Skin of body (tissue), 2 donors: ENCODE data around the gene SIPA1L3. TPM values are rescaled to one million over a fixed set of nuclear protein-coding genes. Genes with fewer than 3 reads are reported as not detected.
"Not testable (repeated sequence)": the region's sequence is repeated elsewhere in the genome, so short reads cannot be mapped to it uniquely, and the experiment has no call there.

Experiments used
- DNase-seq: peaks from one replicate; lab custom pipeline; 2025; lab: John Stamatoyannopoulos, UW
- total RNA-seq: library from RNA; depleted of rRNA; stranded (reverse); fragments of >200 nt; gene quantifications from one replicate; pipeline ENCODE4 v1.2.3, GENCODE V29; 2014

Gene SIPA1L3
- total RNA-seq, 1 donor from 2014 or later, result 20.3 TPM

DNA sequence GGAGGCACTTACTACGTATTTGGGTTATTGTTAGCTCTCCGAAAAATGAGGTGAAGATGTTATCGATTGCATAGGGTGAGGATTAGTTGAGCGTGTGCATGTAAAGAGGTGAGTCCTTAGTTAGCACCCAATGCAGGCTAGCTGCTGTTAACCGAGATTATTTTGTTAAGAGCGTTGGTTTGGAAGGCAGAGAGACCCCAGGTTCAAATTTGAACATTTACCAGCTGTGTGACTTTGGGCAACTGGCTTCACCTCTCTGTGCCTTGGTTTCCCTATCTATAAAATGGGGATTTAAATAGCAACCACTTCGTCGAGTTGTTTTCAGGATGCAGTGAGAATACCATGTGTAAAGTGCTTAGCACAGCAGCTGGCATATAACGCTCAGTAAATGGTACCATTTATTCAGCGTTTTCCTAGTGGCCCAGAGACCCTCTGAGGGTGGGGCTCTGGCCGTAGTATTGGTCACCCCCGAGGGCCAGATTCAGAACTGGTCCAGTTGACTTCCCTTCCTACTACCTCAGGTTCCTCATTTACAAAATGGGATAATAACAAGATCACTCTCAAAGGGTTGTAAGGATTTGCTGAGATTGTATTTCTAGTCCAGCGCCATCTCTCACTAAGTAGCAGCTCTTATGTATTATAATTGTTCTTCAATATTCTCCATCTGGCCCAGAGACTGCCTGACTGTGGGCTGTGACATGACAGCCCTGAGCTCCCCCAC is 887 bp downstream of the SIPA1L3 start:
- DNase-seq, result no peak

- DNase-seq, result no peak
These were observed 2.7 kb downstream of the SIPA1L3 start for GRCh38 chr19:37909661-37910199.

DNA sequence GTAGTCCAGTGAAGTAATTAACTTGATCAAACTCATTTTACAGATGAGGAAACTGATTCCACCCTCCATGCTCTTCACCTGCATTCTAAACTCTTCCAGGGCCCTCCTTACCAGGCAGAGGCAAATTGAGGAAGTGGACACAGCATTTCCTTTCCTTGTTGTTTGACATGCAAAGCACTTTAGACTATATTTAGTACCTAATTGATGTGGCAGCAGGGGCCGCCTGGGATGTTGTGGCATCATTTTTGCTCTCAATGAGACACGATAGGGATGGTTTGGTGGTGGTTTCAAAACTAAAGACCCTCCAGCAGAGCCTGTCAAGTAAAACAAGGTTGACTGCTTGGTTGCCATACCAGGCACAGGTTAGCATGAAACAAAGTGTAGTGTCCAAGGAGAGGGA is 7.9 kb downstream of the SIPA1L3 start:
- no peak for DNase-seq

GRCh38 chr19:37920591-37921450 is 13.8 kb downstream of the SIPA1L3 start:
- DNase-seq, result no peak

DNA sequence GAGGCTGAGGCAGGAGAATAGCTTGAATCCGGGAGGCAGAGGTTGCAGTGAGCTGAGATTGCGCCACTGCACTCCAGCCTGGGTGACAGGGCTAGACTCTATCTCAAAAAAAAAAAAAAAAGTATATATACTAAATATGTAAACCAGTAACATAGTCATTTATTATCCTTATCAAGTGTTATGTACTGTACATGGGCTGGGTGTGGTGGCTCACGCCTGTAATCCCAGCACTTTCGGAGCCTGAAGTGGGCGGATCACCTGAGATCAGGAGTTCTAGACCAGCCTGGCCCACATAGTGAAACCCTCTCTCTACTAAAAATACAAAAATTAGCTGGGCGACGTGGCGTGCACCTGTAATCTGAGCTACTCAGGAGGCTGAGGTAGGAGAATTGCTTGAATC is 17.6 kb downstream of the SIPA1L3 start:
- not testable (repeated sequence) for DNase-seq

DNA sequence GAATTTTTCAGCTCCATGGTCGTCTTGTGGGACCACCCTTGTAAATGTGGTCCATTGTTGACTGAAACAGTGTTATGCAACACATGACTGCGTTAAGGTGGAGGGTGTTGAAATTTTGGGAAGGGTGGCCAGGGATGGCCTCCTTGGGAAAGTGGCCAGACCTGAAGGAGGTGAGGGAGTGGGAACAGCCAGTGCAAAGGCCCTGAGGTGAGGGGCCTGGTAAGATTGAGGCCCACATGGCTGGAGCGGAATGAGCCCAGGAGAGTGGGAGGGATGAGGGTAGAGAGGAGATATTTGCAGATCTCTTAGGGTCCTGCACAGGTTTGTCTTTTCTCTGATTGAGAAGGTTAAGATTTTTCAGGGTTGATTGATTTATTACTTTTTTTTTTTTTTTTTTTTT is 18.2 kb downstream of the SIPA1L3 start:
- DNase-seq, result no peak

GRCh38 chr19:37926255-37926654 is 19.2 kb downstream of the SIPA1L3 start:
- DNase-seq, result no peak

DNA sequence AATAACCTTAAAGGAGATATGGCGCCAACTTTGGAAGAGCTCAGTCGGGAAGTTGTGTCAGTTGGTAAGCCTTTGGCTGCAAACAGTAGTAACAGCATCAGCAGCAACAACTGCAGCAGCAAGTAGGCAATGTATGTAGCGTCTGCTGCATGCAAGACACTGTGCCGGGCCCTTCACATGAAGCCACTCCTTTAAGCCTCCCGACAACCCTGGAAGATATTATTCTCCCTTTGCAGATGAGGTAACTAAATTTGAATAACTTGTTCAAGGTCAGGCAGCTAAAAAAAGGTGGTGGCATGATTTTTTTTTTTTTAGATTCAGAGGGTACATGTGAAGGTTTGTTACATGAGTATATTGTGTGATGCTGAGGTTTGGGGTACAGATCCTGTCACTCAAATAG is 19.7 kb downstream of the SIPA1L3 start:
- no peak for DNase-seq

DNA sequence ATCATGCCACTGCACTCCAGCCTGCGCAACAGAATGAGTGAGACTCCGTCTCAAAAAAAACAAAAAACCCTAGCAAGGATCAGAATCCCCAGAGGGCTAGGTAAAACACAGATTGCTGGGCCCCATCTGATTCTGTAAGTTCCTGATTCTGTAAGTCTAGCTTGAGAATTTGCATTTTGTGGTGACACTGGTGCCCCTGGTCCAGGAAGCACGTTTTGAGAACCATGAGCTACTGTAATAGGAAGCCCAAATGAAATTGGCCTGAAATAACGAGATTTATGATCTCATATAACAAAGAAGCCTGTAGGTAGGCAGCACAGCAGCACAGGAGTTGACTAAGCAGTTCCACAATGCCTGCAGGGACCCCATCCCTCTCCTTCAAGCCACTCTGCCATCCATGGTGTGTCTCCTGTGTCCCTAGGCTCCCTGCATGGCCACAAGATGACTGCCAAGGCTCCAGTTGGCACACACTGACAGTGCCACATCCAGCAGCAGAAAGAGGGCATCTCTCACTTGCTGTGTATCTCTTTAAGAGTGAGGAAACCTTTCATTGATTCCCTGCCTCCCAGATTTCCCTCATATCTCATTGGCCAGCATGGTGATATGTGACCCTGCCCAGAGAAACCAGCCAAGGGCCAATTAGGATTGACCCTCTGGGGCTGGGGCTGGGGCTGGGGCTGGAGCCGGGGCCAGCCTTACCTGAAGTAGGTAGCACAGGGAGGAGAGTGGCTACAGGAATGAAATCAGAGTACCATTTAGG is 21.7 kb downstream of the SIPA1L3 start:
- no peak for DNase-seq

GRCh38 chr19:37929355-37929923 is 22.4 kb downstream of the SIPA1L3 start:
- no peak for DNase-seq

DNA sequence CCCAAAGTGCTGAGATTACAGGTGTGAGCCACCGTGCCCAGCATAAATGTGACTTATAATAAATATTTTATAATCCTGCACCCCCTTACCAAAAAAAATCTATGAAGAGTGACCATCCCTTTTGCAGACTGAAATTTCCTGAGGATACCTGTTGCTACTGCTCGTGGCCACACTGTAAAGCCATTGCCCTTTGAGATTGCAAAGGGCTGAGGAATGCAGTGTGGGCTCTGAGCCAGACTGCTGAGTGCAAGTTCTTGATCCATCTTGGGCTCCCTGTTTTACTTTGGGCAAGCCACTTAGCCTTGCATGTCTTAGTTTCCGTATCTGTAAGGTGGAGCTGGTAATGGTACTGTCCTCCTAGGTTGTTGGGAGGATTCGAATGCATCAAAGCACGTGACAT is 23.4 kb downstream of the SIPA1L3 start:
- DNase-seq, result no peak

DNA sequence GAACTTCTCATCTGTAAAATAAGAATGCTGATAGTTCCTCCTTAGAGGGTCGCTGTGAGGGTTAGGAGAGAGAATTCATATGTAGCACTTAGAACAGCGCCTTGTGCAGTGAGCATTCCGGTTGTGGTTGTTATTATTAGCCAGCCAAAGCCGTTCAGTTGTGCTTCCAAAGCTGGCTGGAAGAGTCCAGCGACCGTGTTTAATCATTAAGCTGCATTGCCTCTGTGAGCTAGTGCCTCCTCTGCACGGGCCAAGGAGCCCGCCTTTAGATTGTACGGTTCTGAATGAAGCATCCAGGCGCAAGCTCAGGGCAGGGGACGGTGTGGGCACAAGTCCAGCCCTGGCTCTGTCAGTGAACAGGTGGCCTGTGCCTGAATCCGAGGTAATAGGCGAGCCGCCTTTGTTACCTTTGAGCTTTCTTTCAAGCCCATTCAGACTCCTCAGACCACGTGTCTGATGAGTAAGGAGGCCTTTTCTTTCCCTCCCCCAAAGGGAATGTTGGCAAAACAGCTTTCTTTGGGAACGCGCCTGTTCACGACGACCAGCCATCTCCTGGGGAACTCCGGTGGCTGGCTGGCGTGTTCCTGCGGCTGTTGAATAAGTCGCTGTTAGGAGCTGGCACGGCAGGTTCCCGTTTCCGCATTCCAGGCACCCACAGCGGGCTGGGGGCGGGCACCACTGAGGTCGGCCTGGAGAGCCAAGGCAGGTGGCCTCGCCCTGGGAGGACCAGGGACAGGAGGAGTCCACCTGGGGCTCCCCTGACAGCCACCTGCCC is 25.1 kb downstream of the SIPA1L3 start:
- peak; percentile 5 for DNase-seq

GRCh38 chr19:37932985-37933936 is 26.3 kb downstream of the SIPA1L3 start:
- no peak for DNase-seq

GRCh38 chr19:37933937-37934358 is 26.9 kb downstream of the SIPA1L3 start:
- peak; percentile 25 for DNase-seq

GRCh38 chr19:37935341-37935740 is 28.3 kb downstream of the SIPA1L3 start:
- no peak for DNase-seq

- DNase-seq, result no peak
These were observed 29.2 kb downstream of the SIPA1L3 start for GRCh38 chr19:37936166-37936565.

DNA sequence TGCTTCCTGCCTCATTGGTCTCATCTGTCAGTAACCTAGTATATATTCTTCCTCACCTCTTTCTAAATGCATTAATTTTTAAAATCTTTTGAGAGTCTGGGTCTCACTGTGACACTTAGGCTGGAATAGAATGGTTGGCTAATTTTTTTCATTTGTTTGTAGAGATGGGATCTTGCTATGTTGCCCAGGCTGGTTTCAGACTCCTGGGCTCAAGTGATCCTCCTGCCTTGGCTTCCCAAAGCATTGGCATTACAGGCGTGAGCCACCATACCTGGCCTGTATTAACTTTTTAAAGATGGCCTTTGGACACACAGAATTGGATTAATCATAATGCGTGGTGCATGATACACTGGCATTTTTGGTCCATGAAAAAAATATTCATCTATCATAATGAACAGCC is 29.9 kb downstream of the SIPA1L3 start:
- DNase-seq, result no peak

GRCh38 chr19:37938353-37938752 is 31.3 kb downstream of the SIPA1L3 start:
- no peak for DNase-seq

DNA sequence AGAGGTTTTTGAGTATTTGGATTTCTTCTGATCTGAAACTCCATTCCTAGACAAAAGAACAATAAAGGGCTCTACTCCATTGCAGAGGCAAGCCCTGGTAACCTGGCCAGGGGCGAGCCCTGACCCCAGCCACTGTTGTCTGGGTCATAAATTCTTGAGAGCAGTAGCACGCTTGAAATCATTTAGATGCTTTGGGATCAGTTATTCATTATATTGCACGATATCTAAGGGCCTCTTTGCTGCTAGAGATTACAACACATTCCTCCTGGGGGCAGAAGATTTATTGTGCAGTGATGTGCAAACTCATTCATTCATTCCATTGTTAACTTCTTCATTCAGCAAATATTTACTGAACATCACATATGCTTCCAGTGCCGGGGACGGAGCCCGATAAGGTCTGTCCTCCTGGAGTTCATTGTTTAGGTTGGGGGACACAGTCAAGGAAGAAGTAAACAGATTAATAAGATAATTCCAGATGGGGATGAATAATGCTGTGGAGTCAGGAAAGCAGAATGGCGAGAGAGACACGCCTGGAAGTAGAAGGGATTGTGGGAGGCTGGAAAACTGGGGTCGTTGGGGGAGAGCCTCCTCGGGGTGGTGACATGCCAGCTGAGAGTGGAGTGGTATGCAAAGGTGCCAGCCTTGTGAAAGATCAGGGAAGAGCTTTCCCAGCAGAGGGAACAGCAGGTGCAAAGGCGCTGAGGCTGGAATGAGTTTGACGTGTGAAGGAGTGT is 34.9 kb downstream of the SIPA1L3 start:
- no peak for DNase-seq
